Measurements from ENCODE around the gene KIF7. TPM values are rescaled to one million over a fixed set of nuclear protein-coding genes. Genes with fewer than 3 reads are reported as not detected.
"Not testable (repeated sequence)": the region's sequence is repeated elsewhere in the genome, so short reads cannot be mapped to it uniquely, and the experiment has no call there.

The KIF7 gene, protein sequence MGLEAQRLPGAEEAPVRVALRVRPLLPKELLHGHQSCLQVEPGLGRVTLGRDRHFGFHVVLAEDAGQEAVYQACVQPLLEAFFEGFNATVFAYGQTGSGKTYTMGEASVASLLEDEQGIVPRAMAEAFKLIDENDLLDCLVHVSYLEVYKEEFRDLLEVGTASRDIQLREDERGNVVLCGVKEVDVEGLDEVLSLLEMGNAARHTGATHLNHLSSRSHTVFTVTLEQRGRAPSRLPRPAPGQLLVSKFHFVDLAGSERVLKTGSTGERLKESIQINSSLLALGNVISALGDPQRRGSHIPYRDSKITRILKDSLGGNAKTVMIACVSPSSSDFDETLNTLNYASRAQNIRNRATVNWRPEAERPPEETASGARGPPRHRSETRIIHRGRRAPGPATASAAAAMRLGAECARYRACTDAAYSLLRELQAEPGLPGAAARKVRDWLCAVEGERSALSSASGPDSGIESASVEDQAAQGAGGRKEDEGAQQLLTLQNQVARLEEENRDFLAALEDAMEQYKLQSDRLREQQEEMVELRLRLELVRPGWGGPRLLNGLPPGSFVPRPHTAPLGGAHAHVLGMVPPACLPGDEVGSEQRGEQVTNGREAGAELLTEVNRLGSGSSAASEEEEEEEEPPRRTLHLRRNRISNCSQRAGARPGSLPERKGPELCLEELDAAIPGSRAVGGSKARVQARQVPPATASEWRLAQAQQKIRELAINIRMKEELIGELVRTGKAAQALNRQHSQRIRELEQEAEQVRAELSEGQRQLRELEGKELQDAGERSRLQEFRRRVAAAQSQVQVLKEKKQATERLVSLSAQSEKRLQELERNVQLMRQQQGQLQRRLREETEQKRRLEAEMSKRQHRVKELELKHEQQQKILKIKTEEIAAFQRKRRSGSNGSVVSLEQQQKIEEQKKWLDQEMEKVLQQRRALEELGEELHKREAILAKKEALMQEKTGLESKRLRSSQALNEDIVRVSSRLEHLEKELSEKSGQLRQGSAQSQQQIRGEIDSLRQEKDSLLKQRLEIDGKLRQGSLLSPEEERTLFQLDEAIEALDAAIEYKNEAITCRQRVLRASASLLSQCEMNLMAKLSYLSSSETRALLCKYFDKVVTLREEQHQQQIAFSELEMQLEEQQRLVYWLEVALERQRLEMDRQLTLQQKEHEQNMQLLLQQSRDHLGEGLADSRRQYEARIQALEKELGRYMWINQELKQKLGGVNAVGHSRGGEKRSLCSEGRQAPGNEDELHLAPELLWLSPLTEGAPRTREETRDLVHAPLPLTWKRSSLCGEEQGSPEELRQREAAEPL (N-terminal part only)
- 1 to 10 TPM; 2.2 to 3.2 (median 2.6) TPM for total RNA-seq

- H3K36me3 Mint-ChIP-seq (ENCODE audit: insufficient read depth): no peaks in the 10 kb centered on the region
- DNase-seq: no peak
- H3K9me3 Mint-ChIP-seq: no peaks in the 10 kb centered on the region
These were observed at the start of gene KIF7 for GRCh38 chr15:89654847-89655805. TSS of gene KIF7 (minus strand) at chr15:89655467. CDS start at chr15:89652930, 2,537 bp downstream.

DNA sequence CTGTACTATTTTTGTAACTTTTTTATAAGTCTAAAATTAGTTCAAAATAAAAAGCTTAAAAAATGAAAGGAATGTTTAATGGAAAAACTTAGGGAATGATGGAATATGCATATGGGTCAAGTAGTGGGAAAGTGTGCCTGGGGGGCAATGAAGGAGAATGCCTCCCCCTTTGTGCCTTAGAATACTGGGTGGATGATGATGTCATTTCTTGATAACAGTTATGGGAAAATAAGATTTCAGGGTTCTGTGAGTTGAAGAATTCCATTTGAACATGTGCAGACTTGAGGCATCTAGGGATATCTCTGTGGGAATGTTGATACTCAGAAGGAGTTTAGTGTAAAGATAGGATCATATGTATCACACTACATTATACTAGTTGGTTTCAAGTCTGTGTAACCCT lies 49.1 kb upstream of the KIF7 start:
- Mint-ChIP-seq H3K4me3 (no peak overlapping the region), H3K9me3 (no peaks in the 10 kb centered on the region), H3K4me1 (ENCODE audit: low read depth) (no peaks in the 10 kb centered on the region), H3K36me3 (ENCODE audit: insufficient read depth) (peaks cover 2% of the 10 kb centered on the region), H3K27me3 (ENCODE audit: low read depth) (peaks cover 28% of the 10 kb centered on the region)
- ATAC-seq (no peak), DNase-seq (no peak)

More at GRCh38 chr15:89654847-89655805, at the start of gene KIF7:
- Mint-ChIP-seq H3K27me3 (ENCODE audit: low read depth) (peaks cover 53% of the 10 kb centered on the region), H3K4me1 (ENCODE audit: low read depth) (peaks cover 11% of the 10 kb centered on the region), H3K4me3 (peak within 1 kb of the TSS; percentile 66)
- peak; percentile 75 for ATAC-seq

- no peak overlapping the region for H3K4me3 Mint-ChIP-seq
- ATAC-seq: no peak
- H3K36me3 Mint-ChIP-seq (ENCODE audit: insufficient read depth): no peaks in the 10 kb centered on the region
- no peak for DNase-seq
- H3K4me1 Mint-ChIP-seq (ENCODE audit: low read depth): peaks cover 5% of the 10 kb centered on the region
- no peaks in the 10 kb centered on the region for H3K9me3 Mint-ChIP-seq
- H3K27me3 Mint-ChIP-seq (ENCODE audit: low read depth): no peaks in the 10 kb centered on the region
These were observed 39.9 kb upstream of the KIF7 start for GRCh38 chr15:89695198-89695597.

GRCh38 chr15:89693696-89694095 lies 38.4 kb upstream of the KIF7 start:
- H3K9me3 Mint-ChIP-seq: no peaks in the 10 kb centered on the region
- no peak for DNase-seq
- H3K4me3 Mint-ChIP-seq: no peak overlapping the region
- no peak for ATAC-seq
- H3K4me1 Mint-ChIP-seq (ENCODE audit: low read depth): peaks cover 9% of the 10 kb centered on the region
- no peaks in the 10 kb centered on the region for H3K36me3 Mint-ChIP-seq (ENCODE audit: insufficient read depth)
- H3K27me3 Mint-ChIP-seq (ENCODE audit: low read depth): no peaks in the 10 kb centered on the region

GRCh38 chr15:89693091-89693490 lies 37.8 kb upstream of the KIF7 start:
- Mint-ChIP-seq H3K4me1 (ENCODE audit: low read depth) (peaks cover 9% of the 10 kb centered on the region), H3K27me3 (ENCODE audit: low read depth) (no peaks in the 10 kb centered on the region), H3K9me3 (no peaks in the 10 kb centered on the region), H3K36me3 (ENCODE audit: insufficient read depth) (no peaks in the 10 kb centered on the region), H3K4me3 (no peak overlapping the region)
- DNase-seq (no peak), ATAC-seq (no peak)

GRCh38 chr15:89690276-89691218 lies 35.3 kb upstream of the KIF7 start, which contains the start of the genes PEX11A and WDR93:
TSS of gene PEX11A (minus strand) at chr15:89690754. CDS start at chr15:89690632, 122 bp downstream.
TSS of gene WDR93 (plus strand) at chr15:89690811. CDS start at chr15:89701747, 10,936 bp downstream.
- H3K4me3 Mint-ChIP-seq: peak within 1 kb of the TSS; percentile 89
- H3K9me3 Mint-ChIP-seq: no peaks in the 10 kb centered on the region
- no peaks in the 10 kb centered on the region for H3K27me3 Mint-ChIP-seq (ENCODE audit: low read depth)
- DNase-seq (peak; percentile 66), ATAC-seq (peak; percentile 90 to 91)
- peaks cover 3% of the 10 kb centered on the region for H3K36me3 Mint-ChIP-seq (ENCODE audit: insufficient read depth)
- H3K4me1 Mint-ChIP-seq (ENCODE audit: low read depth): peaks cover 9% of the 10 kb centered on the region

DNA sequence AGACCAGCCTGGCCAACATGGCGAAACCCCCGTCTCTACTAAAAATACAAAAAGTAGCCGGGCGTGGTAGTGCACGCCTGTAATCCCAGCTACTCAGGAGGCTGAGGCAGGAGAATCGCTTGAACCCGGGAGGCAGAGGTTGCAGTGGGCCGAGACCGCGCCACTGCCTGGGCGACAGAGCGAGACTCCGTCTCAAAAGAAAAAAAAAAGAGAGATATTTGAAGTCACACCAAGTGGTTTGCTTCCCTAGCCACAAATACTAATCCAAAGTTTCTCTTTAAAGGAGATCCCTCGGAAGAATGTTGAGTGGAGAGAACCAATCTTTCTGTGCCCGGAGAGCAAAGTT lies 34.6 kb upstream of the KIF7 start:
- H3K36me3 Mint-ChIP-seq (ENCODE audit: insufficient read depth); H3K4me1 Mint-ChIP-seq (ENCODE audit: low read depth); ATAC-seq; H3K9me3 Mint-ChIP-seq; H3K27me3 Mint-ChIP-seq (ENCODE audit: low read depth); DNase-seq: not testable (repeated sequence)
- H3K4me3 Mint-ChIP-seq: peak overlapping the region; percentile 89

GRCh38 chr15:89686522-89686921 lies 31.3 kb upstream of the KIF7 start:
- DNase-seq (no peak), ATAC-seq (no peak)
- Mint-ChIP-seq H3K27me3 (ENCODE audit: low read depth) (no peaks in the 10 kb centered on the region), H3K9me3 (no peaks in the 10 kb centered on the region), H3K4me1 (ENCODE audit: low read depth) (peaks cover 9% of the 10 kb centered on the region), H3K36me3 (ENCODE audit: insufficient read depth) (peaks cover 10% of the 10 kb centered on the region), H3K4me3 (no peak overlapping the region)

DNA sequence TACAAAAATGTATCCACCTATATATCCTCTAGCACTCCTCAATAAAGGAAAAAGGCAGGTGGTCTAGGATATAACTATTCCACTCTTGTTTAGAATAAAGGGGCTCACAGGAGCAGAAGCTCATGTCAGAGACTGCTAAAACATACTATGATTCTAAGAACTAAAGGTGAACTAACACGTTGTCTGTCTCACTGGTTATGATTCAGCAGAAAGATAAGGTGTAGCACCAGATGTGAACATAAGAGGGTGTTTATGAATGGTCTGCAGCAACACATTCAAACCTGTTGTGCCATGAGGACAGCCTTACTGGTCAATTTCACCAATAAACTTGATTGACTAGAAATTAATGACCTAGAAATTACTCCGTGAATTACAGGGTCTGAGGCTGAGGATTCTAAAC lies 30.7 kb upstream of the KIF7 start:
- no peak for ATAC-seq
- no peak for DNase-seq

DNA sequence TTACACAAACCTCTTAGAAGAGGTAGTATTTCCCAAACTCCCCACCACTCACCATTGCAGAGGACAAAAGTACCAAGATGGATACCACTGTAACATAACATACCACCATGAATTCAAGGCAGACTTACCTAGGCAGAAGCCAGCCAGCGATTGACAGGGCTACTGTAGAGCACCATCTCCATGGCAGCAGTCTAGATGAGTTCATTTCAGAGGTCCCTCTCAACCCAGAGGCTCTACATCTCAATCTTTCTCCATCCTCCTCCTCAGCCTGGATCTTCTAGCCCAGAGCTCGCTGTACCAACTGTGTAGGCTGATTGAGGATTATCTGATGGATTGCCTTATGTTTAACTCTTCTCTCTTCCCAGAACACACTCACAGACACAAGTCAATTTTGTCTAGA lies 25.9 kb upstream of the KIF7 start:
- Mint-ChIP-seq H3K4me3 (no peak overlapping the region), H3K27me3 (ENCODE audit: low read depth) (peaks cover 4% of the 10 kb centered on the region), H3K9me3 (no peaks in the 10 kb centered on the region), H3K4me1 (ENCODE audit: low read depth) (no peaks in the 10 kb centered on the region), H3K36me3 (ENCODE audit: insufficient read depth) (peaks cover 8% of the 10 kb centered on the region)
- DNase-seq (no peak), ATAC-seq (no peak)

More for the DNA sequence above, 30.7 kb upstream of the KIF7 start:
- H3K4me3 Mint-ChIP-seq: no peak overlapping the region
- H3K4me1 Mint-ChIP-seq (ENCODE audit: low read depth): peaks cover 7% of the 10 kb centered on the region
- H3K9me3 Mint-ChIP-seq: no peaks in the 10 kb centered on the region
- H3K27me3 Mint-ChIP-seq (ENCODE audit: low read depth): no peaks in the 10 kb centered on the region
- peaks cover 10% of the 10 kb centered on the region for H3K36me3 Mint-ChIP-seq (ENCODE audit: insufficient read depth)

DNA sequence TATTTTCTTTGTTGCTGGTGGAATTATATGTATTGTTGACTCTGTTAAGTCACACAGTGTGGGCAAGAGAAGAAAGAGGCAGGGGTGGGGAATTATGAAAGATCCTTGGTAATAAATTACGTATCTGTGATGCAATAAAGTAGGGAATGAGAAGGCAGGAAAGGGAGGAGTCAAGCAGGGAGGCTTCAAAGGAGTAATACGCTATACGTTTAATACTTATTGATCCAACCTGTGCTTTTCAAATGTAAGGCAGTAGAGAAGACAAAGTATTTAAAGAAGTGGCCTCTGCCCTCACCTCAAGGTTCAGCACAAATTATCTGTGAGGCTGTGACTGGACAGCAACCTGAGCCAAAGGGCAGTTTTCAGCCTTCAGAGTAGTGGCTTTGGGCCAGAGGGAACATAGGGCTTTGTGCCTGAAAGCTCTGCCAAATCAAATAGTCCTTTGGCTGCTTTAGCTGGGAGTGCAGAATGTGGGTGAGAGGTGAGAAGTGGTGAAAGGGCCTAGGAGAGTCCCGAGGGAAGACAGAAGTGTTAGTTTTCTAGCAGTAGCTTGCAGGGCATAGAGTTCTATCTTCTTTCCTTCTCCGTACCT lies 25.1 kb upstream of the KIF7 start:
- H3K27me3 Mint-ChIP-seq (ENCODE audit: low read depth): peaks cover 4% of the 10 kb centered on the region
- no peaks in the 10 kb centered on the region for H3K9me3 Mint-ChIP-seq
- DNase-seq (no peak), ATAC-seq (no peak)
- H3K4me3 Mint-ChIP-seq: no peak overlapping the region
- no peaks in the 10 kb centered on the region for H3K4me1 Mint-ChIP-seq (ENCODE audit: low read depth)
- peaks cover 6% of the 10 kb centered on the region for H3K36me3 Mint-ChIP-seq (ENCODE audit: insufficient read depth)

- no peak within 1 kb of the TSS for H3K4me3 Mint-ChIP-seq
- no peaks in the 10 kb centered on the region for H3K9me3 Mint-ChIP-seq
- H3K4me1 Mint-ChIP-seq (ENCODE audit: low read depth): no peaks in the 10 kb centered on the region
- peaks cover 6% of the 10 kb centered on the region for H3K36me3 Mint-ChIP-seq (ENCODE audit: insufficient read depth)
- peaks cover 4% of the 10 kb centered on the region for H3K27me3 Mint-ChIP-seq (ENCODE audit: low read depth)
- DNase-seq (no peak), ATAC-seq (no peak)
These were observed 23.9 kb upstream of the KIF7 start, which contains the start of gene PLIN1 for GRCh38 chr15:89679212-89679611. TSS of gene PLIN1 (minus strand) at chr15:89679367. CDS start at chr15:89677489, 1,878 bp downstream.
